H4 (cell line): ENCODE measurements around the gene H2AZ1. TPM values are rescaled to one million over a fixed set of nuclear protein-coding genes. Genes with fewer than 3 reads are reported as not detected.
A peak's percentile ranks its signal among the peaks of the same experiment; 100 is the strongest.
"Not testable (repeated sequence)": the region's sequence is repeated elsewhere in the genome, so short reads cannot be mapped to it uniquely, and the experiment has no call there.

Source experiments
- DNase-seq: peaks from one replicate; pipeline ENCODE4 v3.0.0-alpha.2; 2015; ENCODE audit warnings: low spot score
- total RNA-seq: library from RNA; depleted of rRNA; stranded (reverse); fragments of >200 nt; shearing (Covaris generic); gene quantifications from 2 replicates; pipeline ENCODE4 v1.2.3, GENCODE V29; 2014; rRNA removed

The H2AZ1 gene
- 1,439 and 1,655 TPM in 2 replicates for total RNA-seq

DNA sequence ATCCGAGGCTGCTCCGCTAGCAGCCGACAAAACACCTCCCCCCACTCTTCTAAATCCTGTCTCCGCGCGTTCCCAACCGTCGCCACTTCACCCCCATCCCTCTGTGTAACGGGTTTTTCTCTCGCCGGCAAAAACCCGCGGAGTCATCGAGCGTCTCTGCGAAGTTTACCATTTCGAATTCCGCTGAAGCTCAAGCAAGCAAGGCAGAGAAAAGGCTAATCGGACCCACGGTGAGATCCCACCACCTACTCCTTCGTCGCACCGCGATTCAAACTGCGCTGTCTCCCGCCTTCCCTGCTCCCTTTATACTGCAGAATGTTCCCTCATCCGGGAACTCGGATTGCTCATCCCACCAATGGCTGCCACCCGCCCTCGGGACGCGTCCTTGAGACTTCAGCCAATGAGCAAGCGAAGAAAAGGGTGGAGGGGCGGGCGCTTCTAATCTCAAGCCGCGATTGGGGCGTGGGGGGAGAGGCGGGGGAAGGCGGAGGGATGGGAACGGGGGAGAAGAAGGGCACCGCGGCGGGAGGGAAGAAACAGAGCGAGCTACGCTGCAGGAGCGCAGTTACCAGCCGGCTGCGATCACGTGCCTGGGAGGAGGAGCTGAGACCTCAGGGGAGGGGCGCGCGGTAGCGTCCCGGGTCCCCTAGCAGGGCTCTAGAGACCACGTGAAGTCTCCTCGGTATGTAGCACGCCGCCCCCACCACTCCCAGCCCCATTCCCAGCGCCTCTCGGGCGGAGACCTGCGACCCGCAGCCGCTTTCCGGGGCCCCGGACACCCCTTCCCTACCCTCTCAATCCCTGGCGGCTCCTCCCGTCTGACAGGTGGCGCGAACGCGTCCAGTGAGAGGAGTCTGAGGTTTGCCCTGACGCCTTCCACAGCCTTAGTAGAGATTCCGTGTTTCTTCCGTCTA, at the start of gene H2AZ1:
Gene H2AZ1, minus strand, starts transcription at position 277 of the 914 bp plus-strand sequence. Its CDS starts 105 bp downstream, at position 172.
- peak; percentile 98 for DNase-seq

DNA sequence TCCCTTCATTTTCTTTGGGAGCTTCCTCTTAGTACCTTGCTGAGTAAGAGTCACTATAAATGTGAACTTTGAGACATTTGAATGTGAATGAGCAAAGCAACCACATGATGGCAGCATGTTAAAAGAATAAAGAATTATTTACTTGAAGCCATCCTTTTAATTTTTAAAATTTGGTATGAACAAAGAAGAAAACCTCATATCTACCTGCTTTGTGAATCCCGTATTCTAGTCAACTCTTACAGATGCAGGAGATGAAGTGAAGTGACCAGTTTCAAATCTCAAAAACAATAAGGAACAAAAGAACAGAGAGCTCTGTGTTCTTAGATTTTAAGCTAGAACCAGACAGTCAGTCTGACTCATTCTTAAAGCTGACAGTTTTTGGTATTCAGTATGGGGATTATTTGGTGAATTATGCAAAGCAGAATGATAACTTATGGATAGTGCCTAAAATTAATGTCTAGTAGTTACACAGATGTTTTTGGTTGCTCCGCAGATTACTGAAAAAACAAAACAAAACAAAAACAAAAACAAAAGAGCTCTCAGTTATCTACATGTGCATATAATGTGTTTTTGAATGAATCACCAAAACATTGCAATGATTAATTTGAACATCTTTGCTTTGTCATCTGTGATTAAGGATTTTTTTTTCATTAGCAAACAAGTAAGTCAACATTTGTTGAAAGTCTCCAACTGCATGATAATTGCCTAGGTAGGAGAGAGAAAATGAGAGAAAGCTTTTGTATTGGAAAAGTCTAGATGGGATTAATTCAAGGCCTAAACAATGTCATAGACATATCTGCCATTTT, 48.2 kb upstream of the H2AZ1 start:
- DNase-seq: peak; percentile 39

DNA sequence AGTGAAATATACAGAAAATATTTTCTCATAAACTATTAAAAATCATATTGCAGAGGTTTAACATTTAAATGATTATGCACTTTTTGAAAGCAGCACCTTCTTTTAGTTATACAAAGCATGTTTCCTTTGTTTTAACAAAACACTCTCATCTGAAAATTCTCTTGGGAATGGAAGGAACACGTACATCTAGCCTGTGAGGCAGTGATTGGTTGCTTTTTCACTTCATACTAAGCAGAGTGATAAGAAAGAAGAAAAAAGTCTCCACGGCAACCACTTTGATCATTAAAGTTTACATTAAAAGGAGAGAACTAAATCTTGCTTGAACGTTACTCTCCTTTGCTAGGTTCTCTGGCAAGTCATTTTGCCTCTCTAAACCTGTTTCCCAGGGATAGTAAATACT, 41.7 kb upstream of the H2AZ1 start:
- DNase-seq: no peak

DNA sequence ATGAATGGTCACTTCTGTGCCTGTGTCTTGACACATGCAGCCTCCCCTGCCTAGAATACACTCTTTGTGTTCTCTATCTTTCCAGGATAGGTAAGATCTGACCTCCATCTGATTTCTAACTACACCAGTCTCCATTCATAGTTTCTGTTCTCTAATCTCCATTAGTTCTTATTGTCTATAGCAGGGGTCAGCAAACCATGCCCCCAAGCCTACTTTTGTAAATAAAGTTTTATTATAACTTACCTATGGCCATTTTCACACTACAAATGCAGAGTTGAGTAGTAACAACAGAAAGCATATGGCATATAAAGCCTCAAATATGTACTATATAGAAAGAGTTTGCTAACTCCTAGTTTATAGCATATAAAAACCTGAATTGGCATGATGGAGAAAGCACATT, 37.6 kb upstream of the H2AZ1 start:
- DNase-seq: no peak

DNA sequence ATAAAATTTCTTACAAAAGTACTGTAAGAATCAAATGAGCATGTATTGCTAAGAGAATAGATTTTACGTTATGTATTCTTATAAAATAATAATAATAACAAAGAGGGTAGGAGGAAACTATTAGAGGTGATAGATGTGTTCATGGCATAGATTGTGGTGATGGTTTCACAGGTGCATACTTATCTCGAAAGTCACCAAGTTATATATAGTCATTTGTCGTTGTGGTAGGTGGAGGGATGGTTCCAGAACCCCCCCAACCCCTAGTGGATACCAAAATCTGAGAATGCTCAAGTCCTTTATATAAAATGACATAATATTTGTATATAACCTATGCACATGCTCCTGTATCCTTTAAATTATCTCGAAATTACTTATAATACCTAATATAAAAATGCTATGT, 36.7 kb upstream of the H2AZ1 start:
- DNase-seq: no peak

DNA sequence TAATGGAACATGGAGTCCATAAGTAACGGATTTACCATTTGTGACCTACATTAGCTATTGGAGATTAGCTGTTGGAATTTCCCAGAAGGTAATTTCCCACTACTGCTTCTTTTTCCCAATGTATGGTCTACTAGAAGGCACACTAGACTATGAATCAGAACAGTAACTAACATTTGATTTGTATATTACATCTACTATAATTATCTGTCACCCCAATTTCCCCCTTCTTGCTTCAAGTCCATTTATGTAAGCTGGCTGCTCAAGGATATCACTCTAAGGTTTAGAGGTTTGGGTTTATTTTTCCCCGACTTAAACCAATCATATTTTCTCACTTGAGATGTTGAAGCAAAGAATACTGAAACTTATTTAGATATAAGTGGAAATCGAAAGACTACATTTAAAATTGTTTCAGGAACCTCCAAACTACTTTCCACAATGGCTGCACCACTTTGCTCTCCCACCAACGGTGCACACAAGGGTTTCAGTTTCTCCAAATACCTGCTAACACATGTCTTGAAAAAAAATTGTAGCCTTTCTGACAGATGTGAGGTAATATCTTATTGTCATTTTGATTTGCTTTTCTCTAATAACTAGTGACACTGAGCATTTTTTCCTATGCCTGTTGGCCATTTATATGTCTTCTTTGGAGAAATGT, 33.3 kb upstream of the H2AZ1 start:
- DNase-seq: no peak

DNA sequence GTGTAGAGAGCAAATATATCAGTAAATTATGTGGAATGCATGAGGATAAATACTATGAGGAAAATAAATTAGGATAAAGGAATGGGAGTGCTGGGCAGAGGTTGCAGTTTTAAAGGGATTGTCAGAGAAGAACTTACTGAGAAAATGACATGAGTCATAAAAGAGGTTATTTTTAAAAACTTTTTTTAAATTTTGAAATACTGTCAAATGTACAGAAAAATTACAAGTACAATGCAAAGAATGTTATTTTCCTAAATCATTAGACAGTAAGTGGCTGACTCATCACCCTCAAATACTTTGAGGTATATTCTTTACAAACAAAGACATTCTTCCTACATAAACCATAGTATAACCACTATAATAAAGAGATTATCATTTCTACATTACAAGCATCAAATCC, 29.8 kb upstream of the H2AZ1 start:
- DNase-seq: no peak

DNA sequence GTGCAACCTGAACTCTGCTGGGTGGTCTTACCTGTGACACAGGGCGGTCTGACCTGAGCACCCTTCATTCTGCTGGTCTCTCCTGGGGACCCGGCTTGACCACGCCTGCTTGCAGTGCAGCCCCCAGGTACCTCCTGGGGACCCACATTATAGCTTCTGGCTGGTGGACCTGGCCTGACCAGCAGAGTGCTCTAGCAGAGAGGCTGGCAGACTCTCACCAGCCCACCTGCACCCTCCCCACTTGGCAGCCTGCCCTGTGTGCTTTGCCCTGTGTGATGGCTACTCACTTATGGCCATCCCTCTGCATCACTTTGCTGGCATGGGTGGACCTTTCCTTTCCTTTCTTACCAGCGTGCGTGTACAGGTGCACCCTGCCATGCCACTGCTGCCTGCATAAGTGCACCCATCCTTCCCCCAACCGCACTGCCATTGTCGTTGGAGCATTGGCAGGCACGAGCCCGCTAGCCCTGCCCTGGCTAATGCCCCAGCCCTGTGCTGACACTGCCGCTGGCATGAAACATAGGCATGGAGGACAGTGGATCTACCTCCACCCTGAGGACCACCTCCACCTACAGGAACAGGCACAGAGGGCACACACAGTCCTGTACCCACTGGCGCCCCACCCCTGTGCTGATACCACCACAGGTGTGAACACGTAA, 21.5 kb upstream of the H2AZ1 start:
- no peak for DNase-seq

DNA sequence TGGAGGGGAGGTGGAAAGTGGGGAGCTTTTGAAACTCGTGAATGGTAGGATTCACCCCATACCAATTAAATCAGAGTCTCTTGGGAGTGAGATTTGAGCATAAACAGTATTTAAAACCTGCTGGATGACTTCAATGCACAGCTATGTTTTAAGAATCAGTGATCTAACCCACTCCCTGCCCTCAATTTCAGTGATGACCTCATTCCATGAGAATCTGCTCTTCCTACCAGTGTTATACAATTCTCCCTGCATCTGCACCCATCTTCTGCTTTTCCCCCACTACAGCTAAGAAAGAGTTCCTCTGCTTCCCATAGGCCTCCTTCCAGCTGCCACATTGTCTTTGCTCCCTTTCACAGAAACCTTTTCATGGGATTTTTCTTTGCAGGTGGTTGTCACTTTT, 18.3 kb upstream of the H2AZ1 start:
- peak; percentile 42 for DNase-seq

DNA sequence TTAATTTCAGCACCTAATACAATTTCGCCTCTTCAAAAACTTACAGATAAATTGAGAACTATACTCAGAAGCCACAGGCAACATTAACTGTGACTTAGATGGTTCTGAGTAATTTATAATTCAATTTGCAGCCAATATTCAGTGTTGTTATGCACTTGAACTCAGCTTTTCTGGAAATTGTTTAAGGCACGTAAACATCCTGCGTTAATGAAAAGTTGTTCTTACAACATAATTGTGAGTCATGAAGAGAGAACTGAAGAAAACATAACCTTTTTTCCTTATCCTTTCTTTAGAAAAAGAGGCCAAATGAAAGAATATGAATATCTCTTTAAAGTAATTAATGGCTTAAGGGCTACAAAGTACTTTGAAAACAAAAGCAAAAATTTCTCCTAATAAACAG, 16.6 kb upstream of the H2AZ1 start:
- DNase-seq: no peak

DNA sequence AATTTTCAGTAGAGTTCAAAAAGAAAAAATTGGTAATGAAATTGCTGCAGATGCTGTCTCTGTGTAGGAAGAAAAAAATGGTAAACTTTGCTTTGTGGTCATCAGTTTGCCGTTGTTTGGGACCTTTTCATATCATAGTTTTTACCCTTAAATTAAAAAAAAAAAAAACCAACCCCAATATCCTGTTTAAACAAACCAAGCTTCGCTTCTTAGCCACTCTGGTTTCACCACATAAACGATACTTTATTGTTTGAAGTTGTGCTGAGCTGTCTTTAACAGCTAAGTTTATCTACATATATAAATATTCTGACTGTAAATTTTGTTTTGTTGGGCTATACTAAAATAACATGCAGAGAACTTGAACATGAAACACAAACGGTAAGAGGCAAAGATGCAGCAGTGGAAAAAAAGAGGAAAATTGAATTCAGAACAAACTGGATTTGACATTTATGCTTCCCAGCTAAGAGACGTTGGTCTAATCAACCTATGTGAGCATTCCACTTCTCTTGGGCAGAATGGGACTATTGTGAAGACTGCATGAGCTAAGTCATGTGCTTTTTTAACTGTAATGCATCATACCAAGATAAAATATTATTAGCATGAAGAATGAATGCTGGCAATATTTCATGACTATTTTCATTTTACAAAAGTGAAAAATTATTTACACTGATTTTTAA, 15.7 kb upstream of the H2AZ1 start:
- DNase-seq: no peak

DNA sequence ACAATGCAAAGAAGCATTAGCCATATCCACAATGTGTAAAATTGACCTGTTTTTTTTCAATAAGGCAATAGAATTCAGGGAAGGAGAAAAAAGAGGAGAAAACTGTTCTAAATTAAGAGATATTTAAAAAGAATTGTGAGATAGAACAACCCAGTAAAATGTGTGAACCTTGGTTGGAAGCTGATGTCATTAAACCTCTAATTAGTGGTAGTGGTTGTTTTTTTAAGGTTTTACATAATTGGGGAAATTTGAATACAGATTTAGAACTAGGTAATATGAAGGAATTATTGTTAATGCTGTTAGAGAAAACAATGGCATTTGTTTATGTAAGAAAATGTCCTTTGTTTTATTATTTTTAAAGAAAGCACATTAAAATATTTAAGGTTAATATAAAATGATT, 15.1 kb upstream of the H2AZ1 start:
- DNase-seq: no peak

DNA sequence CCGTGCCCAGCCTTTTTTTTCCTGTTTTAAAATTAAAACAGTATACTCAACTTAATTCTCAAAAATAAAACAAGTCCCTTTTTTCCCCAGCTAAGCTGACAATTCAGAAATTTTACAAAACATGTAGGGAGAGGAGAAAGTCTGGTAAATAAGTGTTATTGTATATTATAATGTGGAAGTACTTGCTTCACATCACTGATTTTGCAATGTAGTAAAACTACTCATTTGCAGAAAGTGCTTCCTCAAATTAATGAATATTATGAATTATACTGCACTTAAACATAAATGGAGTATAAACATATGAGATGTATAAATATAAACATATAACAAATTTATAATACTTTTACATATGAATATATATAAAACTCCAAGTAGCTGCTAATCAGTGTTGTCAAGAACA, 11.6 kb upstream of the H2AZ1 start:
- DNase-seq: no peak

DNA sequence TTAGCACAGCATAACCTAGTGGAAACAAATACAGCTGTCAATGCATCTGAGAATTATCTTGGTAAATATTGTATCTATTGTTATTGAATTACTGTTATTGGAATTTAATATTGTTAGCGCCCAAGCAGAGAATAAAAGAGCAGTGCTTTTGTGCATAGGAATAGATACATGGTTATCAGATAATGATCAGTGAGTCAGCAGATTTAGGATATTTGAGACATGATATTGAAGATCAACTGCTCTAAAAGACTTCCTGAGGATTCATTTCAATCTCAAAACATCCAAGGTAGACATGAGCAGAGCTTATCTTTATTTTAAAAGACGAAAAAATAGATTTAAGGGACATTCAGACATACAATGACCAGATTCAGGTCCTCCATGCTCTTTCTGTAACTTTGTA, 10.6 kb upstream of the H2AZ1 start:
- no peak for DNase-seq

DNA sequence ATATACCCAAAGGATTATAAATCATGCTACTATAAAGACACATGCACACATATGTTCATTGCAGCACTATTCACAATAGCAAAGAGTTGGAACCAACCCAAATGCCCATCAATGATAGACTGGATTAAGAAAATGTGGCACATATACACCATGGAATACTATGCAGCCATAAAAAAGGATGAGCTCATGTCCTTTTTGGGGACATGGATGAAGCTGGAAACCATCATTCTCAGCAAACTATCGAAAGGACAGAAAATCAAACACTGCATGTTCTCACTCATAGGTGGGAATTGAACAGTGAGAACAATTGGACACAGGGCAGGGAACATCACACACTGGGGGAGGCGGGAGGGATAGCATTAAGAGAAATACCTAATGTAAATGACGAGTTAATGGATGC, 8.1 kb upstream of the H2AZ1 start:
- not testable (repeated sequence) for DNase-seq

DNA sequence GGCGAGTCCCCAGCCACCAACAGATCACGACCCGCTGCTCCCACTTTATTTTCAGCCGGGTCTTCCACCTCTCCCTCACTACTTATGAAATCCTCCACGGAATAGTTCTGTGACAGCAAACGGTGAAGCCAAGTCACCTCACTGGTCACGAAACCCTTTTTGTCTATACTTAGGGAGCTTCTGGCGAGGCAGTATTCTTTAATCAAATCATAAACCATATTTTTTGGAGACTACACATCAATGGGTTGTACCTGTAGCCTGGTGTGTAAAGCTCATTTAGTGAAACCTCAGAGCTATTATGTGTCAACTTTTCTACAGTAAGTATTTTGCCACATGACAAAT, 809 bp upstream of the H2AZ1 start:
- no peak for DNase-seq

DNA sequence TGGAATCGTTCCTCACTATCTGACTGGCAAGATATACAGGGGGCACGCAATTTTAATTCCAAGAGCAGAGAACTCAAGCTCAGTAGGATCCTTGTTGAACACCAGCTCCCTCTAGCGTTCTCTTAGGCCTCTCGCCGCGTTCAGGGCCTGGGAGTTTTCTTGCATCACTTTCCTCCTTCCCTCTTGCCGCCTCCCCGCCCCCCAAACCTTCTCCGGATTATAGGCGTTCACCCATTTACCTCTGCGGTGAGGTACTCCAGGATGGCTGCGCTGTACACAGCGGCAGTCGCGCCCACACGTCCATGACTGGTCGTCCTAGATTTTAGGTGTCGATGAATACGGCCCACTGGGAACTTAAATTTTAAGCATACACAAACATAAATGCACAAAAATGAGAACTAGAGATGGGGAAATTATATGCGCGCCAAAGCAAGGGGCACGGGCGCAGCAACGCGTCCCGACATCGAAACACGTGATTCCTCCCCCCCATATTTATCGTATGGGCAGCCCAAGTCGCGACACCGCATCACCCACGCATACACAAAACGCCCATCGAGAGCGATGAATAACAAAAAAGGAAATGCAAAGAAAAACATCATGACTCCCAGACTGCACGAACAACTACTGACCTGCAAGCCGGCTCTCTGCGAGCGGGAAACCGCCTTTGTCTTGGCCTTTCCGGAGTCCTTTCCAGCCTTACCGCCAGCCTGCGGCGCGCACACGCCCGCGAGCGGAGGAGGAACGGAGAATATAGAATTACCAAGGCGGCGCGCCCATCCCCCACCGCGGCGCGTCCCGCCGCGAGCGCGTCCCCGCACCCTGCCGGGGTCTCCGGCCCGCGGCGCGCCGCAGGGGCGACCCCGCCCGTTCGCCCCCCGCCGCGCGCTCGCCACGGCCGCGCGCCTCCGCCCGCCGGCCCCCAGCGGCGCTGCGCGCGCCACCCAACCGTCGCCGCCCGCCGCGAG, 759 bp downstream of the H2AZ1 start:
- DNase-seq: peak; percentile 95

DNA sequence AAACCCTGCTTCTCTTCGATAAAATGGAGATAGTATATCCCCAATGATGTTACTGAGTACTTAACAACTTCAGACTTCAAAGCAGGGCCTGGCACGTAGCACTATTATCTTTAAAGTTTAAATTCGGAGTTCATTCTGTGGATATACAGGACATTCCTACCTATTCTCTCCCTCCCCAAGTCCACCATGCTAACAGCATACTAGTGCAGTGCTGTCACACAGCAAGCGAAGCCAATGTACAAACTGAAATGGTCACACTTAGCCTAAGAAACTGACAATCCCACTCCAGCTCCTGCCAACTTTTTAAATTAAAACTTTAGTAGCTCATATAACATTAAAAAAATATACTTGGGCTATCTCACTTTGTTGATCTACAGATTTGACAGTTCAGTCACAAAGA, 2.5 kb downstream of the H2AZ1 start:
- no peak for DNase-seq

DNA sequence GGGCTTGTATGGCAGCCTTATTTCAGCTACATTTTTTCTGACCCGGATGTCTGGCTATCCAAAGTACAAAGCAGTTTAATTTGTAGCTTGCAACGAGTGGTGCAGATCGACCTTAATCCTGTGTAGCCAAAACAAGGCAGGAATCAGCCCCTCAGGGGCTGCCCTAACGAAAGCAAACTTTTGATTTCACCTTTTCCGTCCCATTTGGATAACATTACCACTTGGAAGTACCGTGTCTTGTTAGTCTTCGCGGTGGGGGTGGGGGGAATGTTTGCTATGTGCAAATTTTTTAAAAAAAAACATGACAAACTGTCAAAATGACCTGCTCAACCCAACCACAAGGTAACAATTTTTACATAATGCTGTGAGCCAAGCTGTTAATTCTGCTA, 2.9 kb downstream of the H2AZ1 start:
- no peak for DNase-seq
